GM21360 (cell line): Measurements from ENCODE around the gene VPS45.
"Not testable (repeated sequence)": the region's sequence is repeated elsewhere in the genome, so short reads cannot be mapped to it uniquely, and the experiment has no call there.

Source experiments
- ATAC-seq: cut with Tn5 transposase; IDR thresholded peaks from one replicate; pipeline ENCODE4 v1.9.1; 2021; ENCODE audit warnings: mild to moderate bottlenecking, moderate library complexity; ENCODE audit not compliant: unreplicated experiment

The VPS45 gene

GRCh38 chr1:150126811-150127210 is 59.2 kb downstream of the VPS45 start:
- ATAC-seq = no peak

- no peak for ATAC-seq
Measured at GRCh38 chr1:150127464-150127863, 59.9 kb downstream of the VPS45 start.

DNA sequence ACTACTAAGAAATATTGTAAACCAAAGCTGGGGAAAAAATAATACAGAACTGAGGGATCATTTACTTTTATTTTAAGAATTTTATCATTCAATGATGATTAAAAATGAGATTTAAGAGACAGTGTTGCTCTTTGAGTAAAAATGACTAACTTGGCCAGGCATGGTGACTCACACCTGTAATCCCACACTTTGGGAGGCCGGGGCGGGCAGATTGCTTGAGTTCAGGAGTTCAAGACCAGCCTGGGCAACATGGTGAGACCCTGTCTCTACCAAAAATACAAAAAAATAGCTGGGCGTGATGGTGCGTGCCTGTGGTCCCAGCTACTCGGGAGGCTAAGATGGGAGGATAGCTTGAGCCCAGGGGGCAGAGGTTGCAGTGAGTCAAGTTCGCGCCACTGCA is 60.3 kb downstream of the VPS45 start:
- no peak for ATAC-seq

GRCh38 chr1:150132372-150132771 is 64.8 kb downstream of the VPS45 start:
- ATAC-seq = no peak

DNA sequence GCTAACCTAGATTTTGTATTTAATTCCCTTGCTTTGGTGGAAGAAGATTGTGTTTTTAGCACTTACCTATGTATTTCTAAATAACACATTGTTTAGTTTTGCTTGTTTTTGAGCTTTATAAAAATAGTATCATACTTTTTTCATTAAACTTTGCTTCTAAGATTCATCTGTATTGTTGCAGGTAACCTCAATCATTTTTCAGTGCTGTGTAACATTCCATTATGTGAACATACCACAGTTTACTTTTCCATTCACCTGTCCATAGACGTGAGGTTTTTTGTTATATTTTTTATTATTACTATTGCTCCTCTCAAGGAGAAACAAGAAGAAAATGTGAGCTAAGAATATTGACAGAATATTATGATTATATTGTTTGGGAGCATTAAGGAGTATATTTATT is 67.0 kb downstream of the VPS45 start:
- ATAC-seq = no peak

DNA sequence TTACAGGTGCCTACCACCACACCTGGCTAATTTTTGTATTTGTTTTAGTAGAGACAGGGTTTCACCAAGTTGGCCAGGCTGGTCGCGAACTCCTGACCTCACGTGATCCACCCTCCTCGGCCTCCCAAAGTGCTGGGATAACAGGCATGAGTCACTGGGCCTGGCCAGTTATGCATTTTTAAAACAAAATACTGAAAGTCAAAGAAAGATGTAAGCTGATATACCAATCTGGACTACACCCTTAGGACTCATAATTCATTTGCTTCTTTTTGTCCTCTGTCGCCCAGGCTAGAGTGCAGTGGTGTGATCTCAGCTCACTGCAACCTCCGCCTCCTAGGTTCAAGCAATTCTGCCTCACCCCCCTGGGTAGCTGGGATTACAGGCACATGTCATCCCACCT is 67.8 kb downstream of the VPS45 start:
- ATAC-seq = not testable (repeated sequence)

GRCh38 chr1:150138044-150138443 is 70.5 kb downstream of the VPS45 start:
- ATAC-seq = no peak

GRCh38 chr1:150141452-150141851 is 73.9 kb downstream of the VPS45 start:
- no peak for ATAC-seq

DNA sequence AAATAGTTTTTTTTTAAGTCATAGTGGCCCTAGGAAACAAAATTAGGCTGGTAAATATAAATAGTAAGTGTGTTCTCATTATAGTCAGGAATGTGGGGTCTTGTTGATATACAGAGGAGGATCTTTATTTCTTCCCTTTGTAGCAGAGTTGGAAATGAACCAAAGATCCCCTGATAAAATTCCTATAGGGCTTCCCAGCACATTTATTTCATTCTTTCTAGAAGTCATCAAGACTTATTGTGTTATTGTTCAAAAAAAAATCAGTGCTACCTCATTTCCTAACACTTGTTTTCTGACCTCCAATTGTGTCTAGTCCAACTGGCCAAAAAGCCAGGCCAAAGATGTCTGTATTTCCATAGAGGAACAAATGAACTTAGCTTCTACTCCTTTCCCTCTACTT is 74.5 kb downstream of the VPS45 start:
- no peak for ATAC-seq

GRCh38 chr1:150144606-150145005 is 77.0 kb downstream of the VPS45 start:
- no peak for ATAC-seq

- not testable (repeated sequence) for ATAC-seq
Measured at GRCh38 chr1:150146016-150146415, 78.4 kb downstream of the VPS45 start.

DNA sequence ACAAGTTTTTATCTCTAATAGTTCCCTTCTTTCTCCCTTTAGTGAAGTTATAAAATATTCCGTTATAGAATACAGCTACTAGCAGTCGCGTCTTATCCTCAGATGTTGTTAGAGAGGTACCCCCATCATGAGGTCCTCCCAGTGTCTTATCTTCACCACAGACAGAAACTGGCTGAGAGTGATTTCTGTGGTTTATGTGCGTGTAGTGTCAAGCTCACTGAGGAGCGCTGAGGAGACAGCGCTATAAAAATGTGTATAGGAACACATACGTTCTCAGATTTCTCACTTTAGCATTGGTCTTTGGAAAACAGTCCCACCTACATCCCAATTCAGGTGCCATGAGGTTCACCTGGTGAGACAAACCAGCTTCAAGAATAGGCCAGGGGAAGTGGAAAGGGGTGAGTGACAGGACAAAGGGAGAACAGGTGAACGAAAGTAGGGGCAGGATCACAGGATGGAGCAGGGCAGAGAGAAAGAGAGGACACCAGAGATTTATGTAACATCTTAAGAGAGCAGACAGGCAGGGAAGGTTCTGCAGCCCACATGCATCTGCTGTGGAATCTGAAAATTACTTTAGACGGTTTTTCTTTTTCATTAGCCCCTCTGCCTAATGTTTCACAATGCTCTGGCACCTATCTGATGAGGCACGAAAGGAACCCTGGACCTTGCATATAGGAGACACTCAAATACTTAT is 79.4 kb downstream of the VPS45 start:
- ATAC-seq = no peak

DNA sequence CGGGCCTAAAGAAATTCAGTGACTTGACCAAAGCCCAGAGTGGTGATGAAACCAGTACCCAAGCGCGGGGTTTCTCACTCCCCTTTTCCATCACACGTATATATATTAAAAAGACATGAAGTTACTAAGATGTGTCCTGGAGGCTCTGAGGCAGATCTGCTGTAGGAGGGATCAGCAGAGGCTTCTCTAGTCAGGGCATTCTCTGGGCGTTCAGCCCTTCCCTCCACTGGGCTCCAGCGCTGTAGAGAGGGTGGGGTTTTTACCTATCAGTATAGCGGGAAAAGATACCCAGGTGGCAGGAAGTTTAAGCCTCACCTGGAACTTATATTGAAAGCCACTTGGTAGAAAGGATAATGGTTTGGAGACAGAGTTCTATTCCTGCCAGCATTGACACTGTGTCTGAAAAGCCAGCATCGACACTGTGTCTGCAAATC is 81.3 kb downstream of the VPS45 start:
- no peak for ATAC-seq

GRCh38 chr1:150149271-150150132 is 81.9 kb downstream of the VPS45 start, which contains the start of gene PLEKHO1:
Gene PLEKHO1, plus strand, starts transcription at chr1:150149916. Its CDS starts 342 bp downstream, at chr1:150150258.
- ATAC-seq = peak; percentile 36

GRCh38 chr1:150150133-150151021 is 82.8 kb downstream of the VPS45 start:
- no peak for ATAC-seq

- ATAC-seq = no peak
Measured at GRCh38 chr1:150151291-150152181, 84.0 kb downstream of the VPS45 start.

DNA sequence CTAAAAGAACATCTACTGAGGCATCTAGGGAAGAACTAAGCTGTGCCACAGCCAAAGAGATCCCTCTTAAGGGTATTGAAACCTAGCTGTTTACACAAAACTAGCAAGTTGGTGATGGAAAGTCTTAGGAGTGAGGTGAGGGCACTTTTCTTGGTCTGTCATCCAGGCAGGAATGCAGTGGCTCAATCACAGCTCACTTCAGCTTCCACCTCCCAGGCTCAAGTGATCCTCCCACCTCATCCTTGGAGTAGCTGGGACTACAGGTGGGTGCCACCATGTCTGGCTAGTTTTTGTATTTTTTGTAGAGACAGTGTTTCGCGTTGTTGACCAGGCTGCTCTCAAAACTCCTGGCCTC is 84.6 kb downstream of the VPS45 start:
- no peak for ATAC-seq

- ATAC-seq = no peak
Measured at GRCh38 chr1:150152772-150153456, 85.3 kb downstream of the VPS45 start.

GRCh38 chr1:150154143-150154542 is 86.6 kb downstream of the VPS45 start:
- no peak for ATAC-seq
